ENCODE measurements around the gene REV3L. TPM values are rescaled to one million over a fixed set of nuclear protein-coding genes. Genes with fewer than 3 reads are reported as not detected.

The REV3L gene
- total RNA-seq, 1 donor from 2014 or later: 23.0 TPM

- Histone ChIP-seq H3K9ac (ENCODE audit: low read length) (no peak overlapping the region), H3K4me1 (ENCODE audit: insufficient read depth, low read length) (peaks cover 9% of the 10 kb centered on the region), H3K27me3 (ENCODE audit: insufficient read depth, low read length) (no peaks in the 10 kb centered on the region), H3K9me3 (ENCODE audit: insufficient read depth, low read depth, low read length) (no peaks in the 10 kb centered on the region), H3K79me2 (ENCODE audit: insufficient read depth, low read length) (peaks cover 90% of the 10 kb centered on the region), H2AFZ (ENCODE audit: low read depth, low read length) (no peak overlapping the region), H4K20me1 (ENCODE audit: insufficient read depth, low read length) (peaks cover 24% of the 10 kb centered on the region), H3K4me2 (ENCODE audit: low read length) (no peak overlapping the region), H3K27ac (ENCODE audit: low read depth, low read length) (no peak overlapping the region), H3K36me3 (ENCODE audit: insufficient read depth, low read length) (no peaks in the 10 kb centered on the region), H3K4me3 (ENCODE audit: insufficient read depth, low read depth, low read length) (no peak overlapping the region)
- peaks cover 10% of the 10 kb centered on the region for H3K36me3 Mint-ChIP-seq (ENCODE audit: low read depth, unreplicated experiment)
- peak; percentile 32 for FAIRE-seq
- H3K4me3 Mint-ChIP-seq (ENCODE audit: unreplicated experiment): no peak overlapping the region
- H3K4me1 Mint-ChIP-seq (ENCODE audit: low read depth, unreplicated experiment): peaks cover 5% of the 10 kb centered on the region
- no peak overlapping the region for H3K27ac Mint-ChIP-seq (ENCODE audit: unreplicated experiment)
- TF ChIP-seq CTCF (IDR thresholded peaks at IDR 0.05; ENCODE audit: insufficient read depth, low read depth, low read length): no peak
- no peak for TF ChIP-seq EZH2 (IDR thresholded peaks at IDR 0.05; ENCODE audit: insufficient read depth, low read length)
- H3K9me3 Mint-ChIP-seq (ENCODE audit: unreplicated experiment): peaks cover 10% of the 10 kb centered on the region
- peak; percentile 77 for DNase-seq (ENCODE audit: low read depth)
- no peaks in the 10 kb centered on the region for H3K27me3 Mint-ChIP-seq (ENCODE audit: low read depth, unreplicated experiment)
Observed at GRCh38 chr6:111462770-111463391, 20.1 kb downstream of the REV3L start.

- no peak overlapping the region for H3K4me3 ChIP-seq (ENCODE audit: insufficient read depth, low read depth, low read length)
- H3K4me1 ChIP-seq (ENCODE audit: insufficient read depth, low read length): peaks cover 6% of the 10 kb centered on the region
- Mint-ChIP-seq H3K27me3 (ENCODE audit: low read depth, unreplicated experiment) (no peaks in the 10 kb centered on the region), H3K4me3 (ENCODE audit: unreplicated experiment) (peak overlapping the region; percentile 27), H3K36me3 (ENCODE audit: low read depth, unreplicated experiment) (peaks cover 10% of the 10 kb centered on the region), H3K4me1 (ENCODE audit: low read depth, unreplicated experiment) (peaks cover 5% of the 10 kb centered on the region), H3K27ac (ENCODE audit: unreplicated experiment) (no peak overlapping the region), H3K9me3 (ENCODE audit: unreplicated experiment) (peaks cover 10% of the 10 kb centered on the region)
- H3K9ac ChIP-seq (ENCODE audit: low read length): no peak overlapping the region
- H3K27me3 ChIP-seq (ENCODE audit: insufficient read depth, low read length): no peaks in the 10 kb centered on the region
- H3K27ac ChIP-seq (ENCODE audit: low read depth, low read length): no peak overlapping the region
- no peak for DNase-seq (ENCODE audit: low read depth)
- H3K9me3 ChIP-seq (ENCODE audit: insufficient read depth, low read depth, low read length): no peaks in the 10 kb centered on the region
- H2AFZ ChIP-seq (ENCODE audit: low read depth, low read length): no peak overlapping the region
- H3K36me3 ChIP-seq (ENCODE audit: insufficient read depth, low read length): no peaks in the 10 kb centered on the region
- H4K20me1 ChIP-seq (ENCODE audit: insufficient read depth, low read length): peaks cover 32% of the 10 kb centered on the region
- no peak for FAIRE-seq
- H3K79me2 ChIP-seq (ENCODE audit: insufficient read depth, low read length): peaks cover 90% of the 10 kb centered on the region
- H3K4me2 ChIP-seq (ENCODE audit: low read length): peak overlapping the region; percentile 67
- TF ChIP-seq CTCF (IDR thresholded peaks at IDR 0.05; ENCODE audit: insufficient read depth, low read depth, low read length): no peak
- TF ChIP-seq EZH2 (IDR thresholded peaks at IDR 0.05; ENCODE audit: insufficient read depth, low read length): no peak
Observed at GRCh38 chr6:111461860-111462259, 21.2 kb downstream of the REV3L start.

GRCh38 chr6:111458670-111459232, 24.3 kb downstream of the REV3L start:
- H3K27ac Mint-ChIP-seq (ENCODE audit: unreplicated experiment): no peak overlapping the region
- H3K9ac ChIP-seq (ENCODE audit: low read length): no peak overlapping the region
- no peaks in the 10 kb centered on the region for H3K9me3 ChIP-seq (ENCODE audit: insufficient read depth, low read depth, low read length)
- H3K79me2 ChIP-seq (ENCODE audit: insufficient read depth, low read length): peaks cover 91% of the 10 kb centered on the region
- FAIRE-seq: no peak
- peaks cover 5% of the 10 kb centered on the region for H3K4me1 Mint-ChIP-seq (ENCODE audit: low read depth, unreplicated experiment)
- H2AFZ ChIP-seq (ENCODE audit: low read depth, low read length): no peak overlapping the region
- H3K36me3 ChIP-seq (ENCODE audit: insufficient read depth, low read length): no peaks in the 10 kb centered on the region
- H3K27me3 Mint-ChIP-seq (ENCODE audit: low read depth, unreplicated experiment): no peaks in the 10 kb centered on the region
- H3K4me2 ChIP-seq (ENCODE audit: low read length): no peak overlapping the region
- H4K20me1 ChIP-seq (ENCODE audit: insufficient read depth, low read length): peaks cover 43% of the 10 kb centered on the region
- peaks cover 10% of the 10 kb centered on the region for H3K36me3 Mint-ChIP-seq (ENCODE audit: low read depth, unreplicated experiment)
- H3K27me3 ChIP-seq (ENCODE audit: insufficient read depth, low read length): no peaks in the 10 kb centered on the region
- DNase-seq (ENCODE audit: low read depth): no peak
- peaks cover 14% of the 10 kb centered on the region for H3K4me1 ChIP-seq (ENCODE audit: insufficient read depth, low read length)
- H3K27ac ChIP-seq (ENCODE audit: low read depth, low read length): no peak overlapping the region
- H3K4me3 Mint-ChIP-seq (ENCODE audit: unreplicated experiment): no peak overlapping the region
- no peak overlapping the region for H3K4me3 ChIP-seq (ENCODE audit: insufficient read depth, low read depth, low read length)
- TF ChIP-seq EZH2 (IDR thresholded peaks at IDR 0.05; ENCODE audit: insufficient read depth, low read length) (no peak), CTCF (IDR thresholded peaks at IDR 0.05; ENCODE audit: insufficient read depth, low read depth, low read length) (no peak)
- peaks cover 10% of the 10 kb centered on the region for H3K9me3 Mint-ChIP-seq (ENCODE audit: unreplicated experiment)
